Measurements from ENCODE around the gene MIEF1. TPM values are rescaled to one million over a fixed set of nuclear protein-coding genes. Genes with fewer than 3 reads are reported as not detected.

The MIEF1 gene
- total RNA-seq (12.2 TPM), polyA plus RNA-seq (18.4 TPM)

- peak; percentile 93 for DNase-seq (ENCODE audit: extremely low spot score)
- Histone ChIP-seq H3K4me1 (ENCODE audit: insufficient read depth) (peaks cover 4% of the 10 kb centered on the region), H3K27ac (ENCODE audit: low read depth) (peak within 1 kb of the TSS; percentile 84), H3K4me3 (ENCODE audit: low read depth, low read length) (peak within 1 kb of the TSS; percentile 91), H3K36me3 (ENCODE audit: insufficient read depth) (no peaks in the 10 kb centered on the region)
- whole genome bisulfite sequencing: under 1% methylated on average over 58 of the region's 58 CpGs
Observed at GRCh38 chr22:39502109-39502788, at the start of gene MIEF1. Gene MIEF1, plus strand, starts transcription at chr22:39502290. Its CDS starts 9,005 bp downstream, at chr22:39511295.

- 71% methylated on average over 6 of the region's 6 CpGs for WGBS
- peak overlapping the region; percentile 76 for H3K27ac ChIP-seq (ENCODE audit: low read depth)
- H3K4me1 ChIP-seq (ENCODE audit: insufficient read depth): no peaks in the 10 kb centered on the region
- no peak overlapping the region for H3K4me3 ChIP-seq (ENCODE audit: low read depth, low read length)
- no peak for DNase-seq (ENCODE audit: extremely low spot score)
- H3K36me3 ChIP-seq (ENCODE audit: insufficient read depth): no peaks in the 10 kb centered on the region
Observed at GRCh38 chr22:39452740-39453040, 49.4 kb upstream of the MIEF1 start.

DNA sequence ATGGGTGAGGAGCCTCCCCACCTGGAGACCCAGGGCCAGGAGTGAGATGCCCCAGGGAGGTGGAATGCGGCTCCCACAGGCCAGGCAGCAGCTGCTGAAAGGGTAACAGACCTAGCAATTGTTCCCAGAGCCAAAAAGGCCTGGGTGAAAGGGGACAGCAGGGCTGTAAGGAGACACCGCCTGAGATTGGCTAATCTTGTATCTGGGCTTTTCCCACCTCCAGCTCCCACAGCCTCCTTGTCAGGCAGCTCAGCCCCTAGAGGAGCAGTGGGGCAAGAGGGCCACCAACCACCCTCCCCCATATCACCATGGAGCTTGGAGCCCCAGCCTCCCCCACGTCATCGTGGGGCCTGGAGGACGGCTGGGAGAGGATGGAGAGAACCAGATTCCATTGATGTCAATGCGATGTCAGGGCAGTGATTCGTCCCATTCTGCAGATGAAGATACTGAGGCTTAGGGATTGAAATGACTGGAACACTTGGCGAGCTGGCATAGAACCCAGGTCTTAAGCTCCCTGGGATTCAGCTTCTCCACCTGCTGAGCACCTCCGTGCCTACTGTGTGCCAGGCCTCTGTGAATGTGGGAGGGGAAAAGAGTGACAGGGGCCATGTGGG, 48.2 kb upstream of the MIEF1 start:
- Histone ChIP-seq H3K4me1 (ENCODE audit: insufficient read depth) (no peaks in the 10 kb centered on the region), H3K4me3 (ENCODE audit: low read depth, low read length) (no peak overlapping the region), H3K27ac (ENCODE audit: low read depth) (no peak overlapping the region), H3K36me3 (ENCODE audit: insufficient read depth) (no peaks in the 10 kb centered on the region)
- DNase-seq (ENCODE audit: extremely low spot score): no peak
- WGBS: 78% methylated on average over 9 of the region's 9 CpGs

DNA sequence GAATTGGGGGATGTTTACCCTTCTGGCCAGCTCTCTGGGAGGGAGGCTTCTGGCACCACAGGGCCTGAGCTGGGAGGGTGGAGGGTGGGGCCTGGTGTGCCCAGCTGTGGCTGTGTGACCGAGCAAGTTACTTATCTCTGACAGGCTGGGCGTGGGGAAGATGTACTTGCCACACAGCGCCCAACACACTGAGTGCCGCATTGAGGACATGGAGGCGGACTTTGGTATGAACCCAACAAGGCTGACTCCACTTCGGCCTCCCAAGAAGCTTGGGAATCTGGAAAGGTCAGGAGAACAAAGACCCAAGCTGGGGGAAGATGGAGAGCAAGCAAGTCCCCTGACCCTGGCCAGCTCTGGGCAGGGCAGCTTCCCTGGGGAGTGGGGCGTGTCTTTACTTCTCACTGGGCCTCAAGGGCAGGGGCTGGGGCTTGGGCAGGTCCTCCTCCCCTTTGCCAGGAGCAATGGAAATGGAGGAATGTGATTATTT, 47.7 kb upstream of the MIEF1 start:
- 66% methylated on average over 7 of the region's 7 CpGs for WGBS
- Histone ChIP-seq H3K36me3 (ENCODE audit: insufficient read depth) (no peaks in the 10 kb centered on the region), H3K4me3 (ENCODE audit: low read depth, low read length) (no peak overlapping the region), H3K27ac (ENCODE audit: low read depth) (no peak overlapping the region), H3K4me1 (ENCODE audit: insufficient read depth) (no peaks in the 10 kb centered on the region)
- no peak for DNase-seq (ENCODE audit: extremely low spot score)

DNA sequence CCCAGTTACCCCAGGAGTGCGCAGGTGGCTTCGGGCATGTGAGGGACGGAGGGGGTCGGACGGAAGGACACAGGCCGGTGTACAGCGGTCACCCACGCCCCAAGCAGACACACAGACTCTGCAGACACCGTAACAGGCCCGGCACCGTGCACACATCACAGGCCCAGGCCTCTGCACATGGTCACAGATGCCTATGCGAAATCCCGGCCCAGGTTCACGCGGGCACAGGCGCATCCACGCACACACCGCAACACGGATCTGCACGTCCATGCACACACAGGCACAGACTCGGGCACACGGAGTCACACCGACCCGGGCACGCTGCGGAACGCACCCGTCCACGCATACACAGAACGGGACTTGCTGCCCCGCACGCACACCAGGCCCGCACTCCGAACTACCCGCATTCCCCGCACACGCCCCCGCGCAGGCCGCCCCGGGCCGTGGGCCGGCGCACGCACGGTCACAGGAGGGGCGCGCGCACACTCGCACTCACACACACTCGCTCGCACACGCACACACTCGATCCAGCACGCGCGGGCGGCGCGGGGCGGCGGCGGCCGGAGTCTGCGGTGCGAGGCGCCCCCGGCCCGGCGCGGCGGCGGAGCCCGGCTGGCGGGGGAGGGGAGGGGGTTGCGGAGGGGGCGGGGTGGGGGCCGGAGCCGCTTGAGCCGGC, 45.4 kb upstream of the MIEF1 start, which contains the start of gene MGAT3:
Gene MGAT3, plus strand, starts transcription at position 491 of the 676 bp plus-strand sequence. CDS start 30,336 bp downstream, outside the sequence.
- Histone ChIP-seq H3K36me3 (ENCODE audit: insufficient read depth) (no peaks in the 10 kb centered on the region), H3K27ac (ENCODE audit: low read depth) (no peak within 1 kb of the TSS), H3K4me3 (ENCODE audit: low read depth, low read length) (peak within 1 kb of the TSS; percentile 63), H3K4me1 (ENCODE audit: insufficient read depth) (no peaks in the 10 kb centered on the region)
- DNase-seq (ENCODE audit: extremely low spot score): no peak
- 20% methylated on average over 80 of the region's 80 CpGs for WGBS

DNA sequence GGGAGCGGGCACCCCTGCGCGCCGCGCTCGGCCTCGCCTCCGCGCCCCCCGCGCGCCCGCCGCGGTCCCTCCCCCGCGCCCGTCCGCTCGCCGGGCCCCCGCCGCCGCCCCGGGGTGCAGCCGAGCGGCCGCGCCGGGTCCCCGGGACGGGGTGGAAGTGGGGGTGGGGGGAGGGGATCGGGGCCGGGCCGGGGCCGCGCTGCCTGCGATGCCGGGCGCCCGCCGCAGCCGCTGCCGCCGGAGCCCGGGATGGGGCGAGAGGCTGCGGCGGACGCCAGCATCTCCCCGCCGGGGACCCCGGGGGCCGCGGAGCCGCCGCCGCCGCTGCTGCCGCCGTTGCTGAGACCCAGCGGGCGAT, 44.9 kb upstream of the MIEF1 start:
- peak overlapping the region; percentile 63 for H3K4me3 ChIP-seq (ENCODE audit: low read depth, low read length)
- WGBS: under 1% methylated on average over 46 of the region's 63 CpGs
- no peak for DNase-seq (ENCODE audit: extremely low spot score)
- H3K4me1 ChIP-seq (ENCODE audit: insufficient read depth): no peaks in the 10 kb centered on the region
- H3K36me3 ChIP-seq (ENCODE audit: insufficient read depth): no peaks in the 10 kb centered on the region
- no peak overlapping the region for H3K27ac ChIP-seq (ENCODE audit: low read depth)

DNA sequence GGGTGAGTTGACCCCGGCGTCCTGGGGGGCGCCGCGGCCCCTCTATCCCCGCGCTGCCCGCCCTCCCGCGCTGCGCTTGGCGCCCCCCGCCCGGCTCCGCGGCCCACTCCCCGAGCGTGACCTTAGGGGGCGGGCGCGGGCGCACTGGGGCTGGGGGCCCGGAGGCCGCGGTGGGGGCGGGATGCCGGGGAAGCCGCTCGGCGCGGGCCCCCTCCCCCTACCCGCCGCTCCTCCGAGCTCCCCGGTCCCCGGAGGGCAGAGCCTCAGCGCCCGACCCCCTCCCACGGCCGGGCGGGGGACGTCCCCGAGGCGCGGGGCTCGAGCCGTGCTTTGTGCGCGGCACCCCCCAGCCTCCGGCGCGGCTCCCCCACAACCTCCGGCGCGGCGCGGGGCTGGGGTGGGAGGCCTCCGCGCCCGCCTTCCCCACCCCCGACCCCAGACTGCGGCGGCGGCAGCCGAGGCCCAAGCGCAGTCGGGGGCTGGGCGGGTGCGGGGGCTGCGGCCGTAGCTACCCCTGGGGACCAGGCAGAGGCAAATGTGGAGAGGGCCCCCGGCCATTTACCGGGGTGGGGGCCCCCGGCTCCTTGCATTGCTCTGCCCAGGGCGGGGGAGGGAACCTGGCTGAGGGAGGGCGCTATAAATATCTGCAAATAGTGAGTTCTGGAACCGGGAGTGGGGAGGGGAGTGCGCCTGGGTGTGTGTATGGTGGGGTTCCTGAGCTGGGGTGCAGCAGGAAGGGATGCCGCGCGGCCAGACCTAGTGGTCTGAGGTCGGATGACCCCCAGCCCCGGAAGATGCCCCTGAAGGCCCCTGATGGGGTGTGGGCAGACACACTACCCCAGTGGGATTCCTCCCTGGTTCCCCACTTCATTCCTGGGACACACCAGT, 44.3 kb upstream of the MIEF1 start:
- no peaks in the 10 kb centered on the region for H3K36me3 ChIP-seq (ENCODE audit: insufficient read depth)
- 1% methylated on average over 78 of the region's 83 CpGs for WGBS
- H3K27ac ChIP-seq (ENCODE audit: low read depth): no peak overlapping the region
- DNase-seq (ENCODE audit: extremely low spot score): no peak
- no peaks in the 10 kb centered on the region for H3K4me1 ChIP-seq (ENCODE audit: insufficient read depth)
- peak overlapping the region; percentile 63 for H3K4me3 ChIP-seq (ENCODE audit: low read depth, low read length)

- 64% methylated on average over 10 of the region's 10 CpGs for WGBS
- Histone ChIP-seq H3K4me1 (ENCODE audit: insufficient read depth) (no peaks in the 10 kb centered on the region), H3K4me3 (ENCODE audit: low read depth, low read length) (peak overlapping the region; percentile 63), H3K27ac (ENCODE audit: low read depth) (no peak overlapping the region), H3K36me3 (ENCODE audit: insufficient read depth) (no peaks in the 10 kb centered on the region)
- no peak for DNase-seq (ENCODE audit: extremely low spot score)
Observed at GRCh38 chr22:39458444-39459083, 43.5 kb upstream of the MIEF1 start.

DNA sequence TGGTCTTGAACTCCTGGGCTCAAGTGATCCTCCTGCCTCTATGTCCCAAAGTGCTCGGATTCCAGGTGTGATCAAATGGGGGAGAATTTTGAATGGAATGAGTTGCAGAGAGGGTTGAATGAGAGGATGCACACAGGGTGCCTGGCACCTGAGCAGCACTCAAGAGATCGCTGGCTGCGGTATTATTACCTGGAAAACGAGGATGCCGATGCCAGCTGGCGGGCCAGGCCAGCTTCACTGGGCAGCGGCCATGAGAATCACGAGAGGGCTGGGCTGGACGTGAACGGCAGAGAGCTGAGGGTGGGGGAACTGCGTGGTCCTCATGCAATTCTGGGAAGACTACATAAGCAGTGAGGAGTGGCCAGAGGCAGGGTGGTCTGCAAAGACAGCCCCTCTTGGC, 42.4 kb upstream of the MIEF1 start:
- H3K4me1 ChIP-seq (ENCODE audit: insufficient read depth): no peaks in the 10 kb centered on the region
- H3K36me3 ChIP-seq (ENCODE audit: insufficient read depth): no peaks in the 10 kb centered on the region
- WGBS: 81% methylated on average over 11 of the region's 11 CpGs
- no peak overlapping the region for H3K4me3 ChIP-seq (ENCODE audit: low read depth, low read length)
- DNase-seq (ENCODE audit: extremely low spot score): no peak
- no peak overlapping the region for H3K27ac ChIP-seq (ENCODE audit: low read depth)

GRCh38 chr22:39462443-39463221, 39.5 kb upstream of the MIEF1 start:
- WGBS: 64% methylated on average over 13 of the region's 13 CpGs
- H3K36me3 ChIP-seq (ENCODE audit: insufficient read depth): no peaks in the 10 kb centered on the region
- H3K27ac ChIP-seq (ENCODE audit: low read depth): no peak overlapping the region
- no peak overlapping the region for H3K4me3 ChIP-seq (ENCODE audit: low read depth, low read length)
- no peaks in the 10 kb centered on the region for H3K4me1 ChIP-seq (ENCODE audit: insufficient read depth)
- DNase-seq (ENCODE audit: extremely low spot score): no peak

GRCh38 chr22:39463277-39463676, 38.8 kb upstream of the MIEF1 start:
- Histone ChIP-seq H3K27ac (ENCODE audit: low read depth) (no peak overlapping the region), H3K4me1 (ENCODE audit: insufficient read depth) (no peaks in the 10 kb centered on the region), H3K4me3 (ENCODE audit: low read depth, low read length) (no peak overlapping the region), H3K36me3 (ENCODE audit: insufficient read depth) (no peaks in the 10 kb centered on the region)
- no peak for DNase-seq (ENCODE audit: extremely low spot score)
- WGBS: 92% methylated on average over 6 of the region's 6 CpGs

DNA sequence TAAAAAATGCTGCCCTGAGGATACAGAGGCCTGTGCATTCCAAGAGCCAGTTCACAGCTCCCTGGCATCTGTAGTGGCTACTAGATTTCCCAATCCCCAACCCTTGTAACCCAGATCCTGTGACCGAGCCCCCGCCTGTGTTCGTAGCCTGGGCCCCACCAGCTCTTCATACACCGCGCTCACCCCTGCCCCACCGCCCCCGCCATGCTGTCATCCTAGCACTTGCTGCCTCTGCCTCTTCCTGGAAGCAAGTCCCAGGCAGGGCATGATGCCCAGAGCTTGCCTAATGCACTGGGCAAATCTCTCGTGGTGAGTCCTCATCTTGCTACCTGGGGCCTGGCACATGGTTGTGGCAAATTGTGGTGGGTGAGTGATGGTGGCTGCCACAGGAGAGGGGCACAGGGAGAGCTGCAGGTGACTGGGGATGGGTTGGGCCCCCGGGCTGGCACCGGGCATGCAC, 38.1 kb upstream of the MIEF1 start:
- Histone ChIP-seq H3K27ac (ENCODE audit: low read depth) (no peak overlapping the region), H3K36me3 (ENCODE audit: insufficient read depth) (no peaks in the 10 kb centered on the region), H3K4me3 (ENCODE audit: low read depth, low read length) (no peak overlapping the region), H3K4me1 (ENCODE audit: insufficient read depth) (no peaks in the 10 kb centered on the region)
- no peak for DNase-seq (ENCODE audit: extremely low spot score)
- WGBS: 79% methylated on average over 10 of the region's 10 CpGs
